ENCODE results near the gene LEFTY2. TPM values are rescaled to one million over a fixed set of nuclear protein-coding genes. Genes with fewer than 3 reads are reported as not detected.
A peak's percentile ranks its signal among the peaks of the same experiment; 100 is the strongest.

Gene LEFTY2
- total and polyA plus RNA-seq, 10 of the 15 experiments (the other 5 are each of a cell fraction or from before 2014, with no cell fraction given): not detected

DNA sequence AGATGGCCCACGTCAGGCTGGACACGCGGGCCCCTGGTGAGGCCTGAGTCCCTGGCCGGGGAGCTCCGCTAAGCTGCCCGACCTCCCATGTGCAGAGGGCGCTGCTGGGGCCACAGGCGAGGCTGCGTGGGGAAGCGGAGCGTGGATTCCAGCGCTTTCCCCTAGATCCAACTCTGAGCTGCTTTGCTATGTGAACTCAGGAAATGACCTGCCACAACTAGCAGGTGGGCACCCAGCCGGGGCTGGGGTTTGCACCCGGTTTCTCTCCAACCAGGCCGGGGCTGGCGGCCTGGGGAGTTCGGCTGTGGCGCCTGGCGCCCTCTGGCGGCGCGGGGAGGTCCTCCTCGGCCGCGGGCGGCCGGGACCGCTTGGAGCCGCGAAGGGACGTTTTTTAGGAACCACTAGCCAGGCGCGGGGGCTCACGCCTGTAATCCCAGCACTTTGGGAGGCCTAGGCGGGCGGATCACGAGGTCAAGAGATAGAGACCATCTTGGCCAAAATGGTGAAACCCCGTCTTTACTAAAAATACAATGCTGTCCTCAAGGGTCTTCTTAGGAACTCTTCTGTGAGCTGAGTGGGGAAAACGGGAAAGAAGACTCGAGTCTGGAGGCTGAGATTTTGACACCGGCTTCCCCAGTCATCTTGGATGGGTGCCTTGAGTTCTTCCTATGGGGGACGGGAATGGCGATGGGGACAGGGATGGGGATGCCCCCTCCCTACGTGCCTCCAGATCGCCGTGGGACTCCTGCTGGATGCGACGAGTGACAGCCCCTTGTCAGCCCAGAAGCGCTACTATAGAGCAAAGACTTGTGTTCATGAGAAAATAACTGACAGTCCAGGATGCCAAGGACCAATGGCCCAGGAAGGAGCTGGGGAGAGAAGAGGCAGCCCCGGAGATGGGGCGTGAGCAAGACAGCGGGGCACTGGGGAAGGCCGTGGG is 29.6 kb downstream of the LEFTY2 start (continued):
- TF ChIP-seq IRF3 (IDR thresholded peaks at IDR 0.05) (no peak), ATF7 (IDR thresholded peaks at IDR 0.05; ENCODE audit: low read depth) (no peak), ZZZ3 (IDR thresholded peaks at IDR 0.05; ENCODE audit: control insufficient read depth, insufficient read length, low read depth) (no peak), EP300 (IDR thresholded peaks at IDR 0.05; ENCODE audit: borderline replicate concordance in 1 of 2, control insufficient read depth in 1 of 2, low read depth in 2 of 2, low read length in 2 of 2) (no peak), RCOR1 (conservative IDR thresholded peaks at IDR 0.05; ENCODE audit: low read depth, low read length) (no peak), KLF5 (IDR thresholded peaks at IDR 0.05; ENCODE audit: partially characterized antibody) (no peak), HDGF (IDR thresholded peaks at IDR 0.05) (no peak), YY1 (IDR thresholded peaks at IDR 0.05; ENCODE audit: low read depth, low read length) (peak; percentile 83), ZNF207 (IDR thresholded peaks at IDR 0.05; ENCODE audit: borderline replicate concordance) (peak; percentile 59; the same call in 1 of the 2 replicates), FOS (IDR thresholded peaks at IDR 0.05; ENCODE audit: borderline replicate concordance, extremely low read depth, insufficient read length) (no peak), POLR2AphosphoS2 (IDR thresholded peaks at IDR 0.05; ENCODE audit: low read depth, low read length) (no peak), EGR1 (IDR thresholded peaks at IDR 0.05; ENCODE audit: borderline replicate concordance in 1 of 2, low read depth in 2 of 2, low read length in 2 of 2) (no peak), TCF12 (IDR thresholded peaks at IDR 0.05; ENCODE audit: low read depth, low read length) (0 out of 2 replicates have a peak, but pooled peaks have one; percentile 18), CBX5 (IDR thresholded peaks at IDR 0.05; ENCODE audit: low read depth) (no peak), LARP7 (IDR thresholded peaks at IDR 0.05) (peak; percentile 37; the same call in 1 of the 2 replicates), GABPA (IDR thresholded peaks at IDR 0.05; ENCODE audit: low read depth) (no peak), RAD21 (IDR thresholded peaks at IDR 0.05; ENCODE audit: insufficient read depth, low read depth, low read length) (peak; percentile 81), IKZF1 (conservative IDR thresholded peaks at IDR 0.05) (no peak; the same call in 1 of the 2 replicates)
- TF ChIP-seq, protein P1, sequence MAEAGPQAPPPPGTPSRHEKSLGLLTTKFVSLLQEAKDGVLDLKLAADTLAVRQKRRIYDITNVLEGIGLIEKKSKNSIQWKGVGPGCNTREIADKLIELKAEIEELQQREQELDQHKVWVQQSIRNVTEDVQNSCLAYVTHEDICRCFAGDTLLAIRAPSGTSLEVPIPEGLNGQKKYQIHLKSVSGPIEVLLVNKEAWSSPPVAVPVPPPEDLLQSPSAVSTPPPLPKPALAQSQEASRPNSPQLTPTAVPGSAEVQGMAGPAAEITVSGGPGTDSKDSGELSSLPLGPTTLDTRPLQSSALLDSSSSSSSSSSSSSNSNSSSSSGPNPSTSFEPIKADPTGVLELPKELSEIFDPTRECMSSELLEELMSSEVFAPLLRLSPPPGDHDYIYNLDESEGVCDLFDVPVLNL (IDR thresholded peaks at IDR 0.05; ENCODE audit: low read depth, low read length): no peak
- TF ChIP-seq, protein P2, sequence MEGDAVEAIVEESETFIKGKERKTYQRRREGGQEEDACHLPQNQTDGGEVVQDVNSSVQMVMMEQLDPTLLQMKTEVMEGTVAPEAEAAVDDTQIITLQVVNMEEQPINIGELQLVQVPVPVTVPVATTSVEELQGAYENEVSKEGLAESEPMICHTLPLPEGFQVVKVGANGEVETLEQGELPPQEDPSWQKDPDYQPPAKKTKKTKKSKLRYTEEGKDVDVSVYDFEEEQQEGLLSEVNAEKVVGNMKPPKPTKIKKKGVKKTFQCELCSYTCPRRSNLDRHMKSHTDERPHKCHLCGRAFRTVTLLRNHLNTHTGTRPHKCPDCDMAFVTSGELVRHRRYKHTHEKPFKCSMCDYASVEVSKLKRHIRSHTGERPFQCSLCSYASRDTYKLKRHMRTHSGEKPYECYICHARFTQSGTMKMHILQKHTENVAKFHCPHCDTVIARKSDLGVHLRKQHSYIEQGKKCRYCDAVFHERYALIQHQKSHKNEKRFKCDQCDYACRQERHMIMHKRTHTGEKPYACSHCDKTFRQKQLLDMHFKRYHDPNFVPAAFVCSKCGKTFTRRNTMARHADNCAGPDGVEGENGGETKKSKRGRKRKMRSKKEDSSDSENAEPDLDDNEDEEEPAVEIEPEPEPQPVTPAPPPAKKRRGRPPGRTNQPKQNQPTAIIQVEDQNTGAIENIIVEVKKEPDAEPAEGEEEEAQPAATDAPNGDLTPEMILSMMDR (IDR thresholded peaks at IDR 0.05 in 2 of 3, conservative IDR thresholded peaks at IDR 0.05 in 1 of 3; ENCODE audit: control insufficient read depth in 2 of 3, extremely low read depth in 1 of 3, insufficient read depth in 1 of 3, low read depth in 3 of 3, low read length in 3 of 3): peak; percentile 78 to 81 (median 78)
- TF ChIP-seq, protein P3, sequence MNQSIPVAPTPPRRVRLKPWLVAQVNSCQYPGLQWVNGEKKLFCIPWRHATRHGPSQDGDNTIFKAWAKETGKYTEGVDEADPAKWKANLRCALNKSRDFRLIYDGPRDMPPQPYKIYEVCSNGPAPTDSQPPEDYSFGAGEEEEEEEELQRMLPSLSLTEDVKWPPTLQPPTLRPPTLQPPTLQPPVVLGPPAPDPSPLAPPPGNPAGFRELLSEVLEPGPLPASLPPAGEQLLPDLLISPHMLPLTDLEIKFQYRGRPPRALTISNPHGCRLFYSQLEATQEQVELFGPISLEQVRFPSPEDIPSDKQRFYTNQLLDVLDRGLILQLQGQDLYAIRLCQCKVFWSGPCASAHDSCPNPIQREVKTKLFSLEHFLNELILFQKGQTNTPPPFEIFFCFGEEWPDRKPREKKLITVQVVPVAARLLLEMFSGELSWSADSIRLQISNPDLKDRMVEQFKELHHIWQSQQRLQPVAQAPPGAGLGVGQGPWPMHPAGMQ (IDR thresholded peaks at IDR 0.05; ENCODE audit: borderline replicate concordance): no peak
- TF ChIP-seq, protein P4, sequence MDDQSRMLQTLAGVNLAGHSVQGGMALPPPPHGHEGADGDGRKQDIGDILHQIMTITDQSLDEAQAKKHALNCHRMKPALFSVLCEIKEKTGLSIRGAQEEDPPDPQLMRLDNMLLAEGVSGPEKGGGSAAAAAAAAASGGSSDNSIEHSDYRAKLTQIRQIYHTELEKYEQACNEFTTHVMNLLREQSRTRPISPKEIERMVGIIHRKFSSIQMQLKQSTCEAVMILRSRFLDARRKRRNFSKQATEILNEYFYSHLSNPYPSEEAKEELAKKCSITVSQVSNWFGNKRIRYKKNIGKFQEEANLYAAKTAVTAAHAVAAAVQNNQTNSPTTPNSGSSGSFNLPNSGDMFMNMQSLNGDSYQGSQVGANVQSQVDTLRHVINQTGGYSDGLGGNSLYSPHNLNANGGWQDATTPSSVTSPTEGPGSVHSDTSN (IDR thresholded peaks at IDR 0.05; ENCODE audit: insufficient replicate concordance, low read depth, low read length): no peak
